Measurements from ENCODE around the gene SH3D19. TPM values are rescaled to one million over a fixed set of nuclear protein-coding genes. Genes with fewer than 3 reads are reported as not detected.

SH3D19 gene
- total and polyA plus RNA-seq, 3 donors from 2014 or later = 40.6 to 58.6 (median 49.9) TPM

- no peaks in the 10 kb centered on the region for H3K36me3 ChIP-seq (ENCODE audit: low read depth, missing control alignments)
- no peaks in the 10 kb centered on the region for H3K9me3 ChIP-seq
- DNase-seq = no peak
- intact Hi-C loops (cut with DNase I; ENCODE audit: low total_unique reads) = no loop called here
- H3K27ac ChIP-seq = no peak overlapping the region
- no peaks in the 10 kb centered on the region for H3K4me1 ChIP-seq
- no peak overlapping the region for H3K4me3 ChIP-seq
- H3K27me3 ChIP-seq = no peaks in the 10 kb centered on the region
- WGBS, 2 donors = 87 to 100% methylated on average over 1 of the region's 1 CpG
- TF ChIP-seq CTCF (IDR thresholded peaks at IDR 0.05) = no peak
Observed at GRCh38 chr4:151331276-151332042, 6.1 kb upstream of the SH3D19 start.

- Histone ChIP-seq H3K9me3 (no peaks in the 10 kb centered on the region), H3K36me3 (ENCODE audit: low read depth, missing control alignments) (no peaks in the 10 kb centered on the region), H3K27ac (no peak overlapping the region), H3K27me3 (no peaks in the 10 kb centered on the region), H3K4me3 (no peak overlapping the region), H3K4me1 (no peaks in the 10 kb centered on the region)
- 92% methylated on average over 4 of the region's 4 CpGs for WGBS, 2 donors
- no peak for TF ChIP-seq POLR2A (IDR thresholded peaks at IDR 0.05)
- TF ChIP-seq CTCF (IDR thresholded peaks at IDR 0.05) = no peak
- DNase-seq = no peak
- intact Hi-C loops (cut with DNase I; ENCODE audit: low total_unique reads) = no loop called here
Observed at GRCh38 chr4:151329217-151330007, 4.0 kb upstream of the SH3D19 start.

- Histone ChIP-seq H3K27me3 (no peaks in the 10 kb centered on the region), H3K27ac (peak overlapping the region; percentile 84 to 90), H3K36me3 (ENCODE audit: low read depth, missing control alignments) (no peaks in the 10 kb centered on the region), H3K4me1 (peaks cover 7% of the 10 kb centered on the region), H3K9me3 (no peaks in the 10 kb centered on the region), H3K4me3 (peak overlapping the region; percentile 74 to 83)
- intact Hi-C loops (cut with DNase I; ENCODE audit: low total_unique reads) = no loop called here
- TF ChIP-seq POLR2A (IDR thresholded peaks at IDR 0.05) = no peak
- TF ChIP-seq CTCF (IDR thresholded peaks at IDR 0.05) = no peak
- 31 to 36% methylated on average over 6 of the region's 6 CpGs for WGBS, 2 donors
- DNase-seq = no peak
Observed at GRCh38 chr4:151325949-151326246, 493 bp upstream of the SH3D19 start.

GRCh38 chr4:151324752-151325110, 674 bp downstream of the SH3D19 start:
- Histone ChIP-seq H3K4me3 (peak overlapping the region; percentile 74 to 83), H3K27ac (peak overlapping the region; percentile 84 to 90), H3K9me3 (no peaks in the 10 kb centered on the region), H3K4me1 (peaks cover 7% of the 10 kb centered on the region), H3K36me3 (ENCODE audit: low read depth, missing control alignments) (no peaks in the 10 kb centered on the region), H3K27me3 (no peaks in the 10 kb centered on the region)
- DNase-seq = peak; percentile 72
- WGBS, 2 donors = 0 to 1% methylated on average over 13 to 21 of the region's 21 CpGs
- intact Hi-C loops (cut with DNase I; ENCODE audit: low total_unique reads) = no loop called here
- no peak for TF ChIP-seq POLR2A (IDR thresholded peaks at IDR 0.05)
- no peak for TF ChIP-seq CTCF (IDR thresholded peaks at IDR 0.05)

Data from testis (tissue), 3 donors.